Measurements from ENCODE around the gene SRD5A2. TPM values are rescaled to one million over a fixed set of nuclear protein-coding genes. Genes with fewer than 3 reads are reported as not detected.

The SRD5A2 gene
- total and polyA plus RNA-seq, 4 donors = 0.35 to 5.3 (median 2.3) TPM

DNA sequence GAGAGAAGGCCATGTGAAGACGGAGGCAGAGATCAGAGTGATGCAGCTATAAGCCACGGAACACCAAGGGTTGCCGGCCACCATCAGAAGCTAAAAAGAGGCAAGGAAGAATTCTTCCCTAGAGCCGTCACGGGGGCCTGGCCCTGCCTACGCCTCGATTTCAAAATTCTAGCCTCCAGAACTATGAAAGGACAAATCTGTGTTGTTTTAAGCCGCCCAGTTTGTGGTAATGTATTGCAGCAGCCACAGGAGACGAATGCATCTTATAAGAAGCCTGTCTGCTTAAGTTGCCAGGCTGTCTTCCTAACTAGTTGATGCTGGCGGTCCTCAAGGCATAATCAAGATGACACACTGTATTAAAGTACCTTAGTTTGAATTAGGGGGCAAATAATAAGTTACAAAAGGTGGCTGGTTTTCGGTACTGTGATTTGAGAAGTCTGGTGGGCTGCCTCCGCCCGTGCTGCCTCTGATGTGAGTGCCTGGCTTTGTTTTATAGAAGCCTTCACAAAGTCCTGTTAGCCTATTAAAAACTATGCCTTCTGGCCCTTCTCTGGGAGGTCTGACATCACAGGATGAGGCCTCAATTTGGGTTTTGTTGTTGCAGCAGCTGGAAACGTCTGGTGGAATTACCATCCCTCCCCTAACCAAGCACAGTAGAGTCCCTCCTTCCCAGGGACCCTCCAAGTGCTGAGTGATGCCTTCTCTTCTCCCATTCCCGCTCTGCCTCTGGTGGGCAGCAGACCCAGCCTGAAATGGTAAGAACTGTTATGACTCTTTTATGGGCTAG lies 53.6 kb downstream of the SRD5A2 start:
- H3K9me3 ChIP-seq (ENCODE audit: control insufficient read depth in 4 of 4, insufficient read depth in 3 of 4, low read length in 3 of 4) = no peaks in the 10 kb centered on the region
- TF ChIP-seq, protein P1, sequence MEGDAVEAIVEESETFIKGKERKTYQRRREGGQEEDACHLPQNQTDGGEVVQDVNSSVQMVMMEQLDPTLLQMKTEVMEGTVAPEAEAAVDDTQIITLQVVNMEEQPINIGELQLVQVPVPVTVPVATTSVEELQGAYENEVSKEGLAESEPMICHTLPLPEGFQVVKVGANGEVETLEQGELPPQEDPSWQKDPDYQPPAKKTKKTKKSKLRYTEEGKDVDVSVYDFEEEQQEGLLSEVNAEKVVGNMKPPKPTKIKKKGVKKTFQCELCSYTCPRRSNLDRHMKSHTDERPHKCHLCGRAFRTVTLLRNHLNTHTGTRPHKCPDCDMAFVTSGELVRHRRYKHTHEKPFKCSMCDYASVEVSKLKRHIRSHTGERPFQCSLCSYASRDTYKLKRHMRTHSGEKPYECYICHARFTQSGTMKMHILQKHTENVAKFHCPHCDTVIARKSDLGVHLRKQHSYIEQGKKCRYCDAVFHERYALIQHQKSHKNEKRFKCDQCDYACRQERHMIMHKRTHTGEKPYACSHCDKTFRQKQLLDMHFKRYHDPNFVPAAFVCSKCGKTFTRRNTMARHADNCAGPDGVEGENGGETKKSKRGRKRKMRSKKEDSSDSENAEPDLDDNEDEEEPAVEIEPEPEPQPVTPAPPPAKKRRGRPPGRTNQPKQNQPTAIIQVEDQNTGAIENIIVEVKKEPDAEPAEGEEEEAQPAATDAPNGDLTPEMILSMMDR (IDR thresholded peaks at IDR 0.05; ENCODE audit: control extremely low read depth, extremely low read depth) = no peak
- WGBS, 2 donors = 78 to 85% methylated on average over 15 of the region's 15 CpGs
- H3K4me3 ChIP-seq = no peak overlapping the region
- H3K9ac ChIP-seq (ENCODE audit: insufficient read depth in 1 of 2, low read length in 2 of 2) = no peak overlapping the region
- H3K27ac ChIP-seq (ENCODE audit: low read depth in 1 of 2, low read length in 1 of 2) = no peak overlapping the region
- peak; percentile 11 to 18 (median 18) for DNase-seq
- ATAC-seq (ENCODE audit: insufficient read depth, low FRiP score) = no peak
- H3K4me1 ChIP-seq (ENCODE audit: control insufficient read depth in 5 of 5, insufficient read depth in 5 of 5, low read length in 5 of 5) = no peaks in the 10 kb centered on the region
- no peaks in the 10 kb centered on the region for H3K36me3 ChIP-seq (ENCODE audit: control insufficient read depth in 4 of 4, insufficient read depth in 4 of 4, low read length in 4 of 4)
- peaks cover 0 to 3% (median 0%) of the 10 kb centered on the region in 3 donors for H3K27me3 ChIP-seq (ENCODE audit: control insufficient read depth in 3 of 3, insufficient read depth in 3 of 3, low read length in 2 of 3)

GRCh38 chr2:31525876-31526275 lies 54.9 kb downstream of the SRD5A2 start:
- Histone ChIP-seq H3K36me3 (ENCODE audit: control insufficient read depth in 4 of 4, insufficient read depth in 4 of 4, low read length in 4 of 4) (no peaks in the 10 kb centered on the region), H3K9me3 (ENCODE audit: control insufficient read depth in 4 of 4, insufficient read depth in 3 of 4, low read length in 3 of 4) (no peaks in the 10 kb centered on the region), H3K27ac (ENCODE audit: low read depth in 1 of 2, low read length in 1 of 2) (no peak overlapping the region), H3K4me3 (no peak overlapping the region), H3K27me3 (ENCODE audit: control insufficient read depth in 3 of 3, insufficient read depth in 3 of 3, low read length in 2 of 3) (no peaks in the 10 kb centered on the region), H3K4me1 (ENCODE audit: control insufficient read depth in 5 of 5, insufficient read depth in 5 of 5, low read length in 5 of 5) (no peaks in the 10 kb centered on the region), H3K9ac (ENCODE audit: insufficient read depth in 1 of 2, low read length in 2 of 2) (no peak overlapping the region)
- TF ChIP-seq, protein P1 (IDR thresholded peaks at IDR 0.05; ENCODE audit: control extremely low read depth, extremely low read depth) = no peak
- WGBS, 2 donors = 66 to 83% methylated on average over 5 of the region's 5 CpGs
- ATAC-seq (ENCODE audit: insufficient read depth, low FRiP score) (no peak), DNase-seq (peak in 2 of 3 donors; percentile 4 to 6)

DNA sequence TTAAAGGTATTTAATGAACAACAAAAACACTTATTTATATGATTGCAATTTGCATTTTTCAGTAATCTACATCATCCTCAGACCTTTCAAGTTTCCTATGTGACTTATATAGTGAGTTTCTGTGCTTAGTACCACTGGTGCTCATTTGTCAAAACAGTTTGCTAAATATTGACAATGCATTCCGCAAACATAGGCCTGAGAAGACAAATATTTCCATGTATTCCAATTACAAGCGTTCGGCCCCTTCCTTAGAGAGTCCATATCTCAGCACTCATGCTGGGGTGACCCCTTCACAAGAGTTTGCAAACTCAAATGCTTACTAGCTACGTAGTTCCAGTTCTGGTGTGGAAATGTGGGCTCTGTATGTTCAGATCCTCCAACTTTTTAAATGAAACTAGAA lies 56.1 kb downstream of the SRD5A2 start:
- Histone ChIP-seq H3K9ac (ENCODE audit: insufficient read depth in 1 of 2, low read length in 2 of 2) (no peak overlapping the region), H3K4me1 (ENCODE audit: control insufficient read depth in 5 of 5, insufficient read depth in 5 of 5, low read length in 5 of 5) (no peaks in the 10 kb centered on the region), H3K27ac (ENCODE audit: low read depth in 1 of 2, low read length in 1 of 2) (no peak overlapping the region), H3K4me3 (no peak overlapping the region), H3K27me3 (ENCODE audit: control insufficient read depth in 3 of 3, insufficient read depth in 3 of 3, low read length in 2 of 3) (no peaks in the 10 kb centered on the region), H3K9me3 (ENCODE audit: control insufficient read depth in 4 of 4, insufficient read depth in 3 of 4, low read length in 3 of 4) (no peaks in the 10 kb centered on the region), H3K36me3 (ENCODE audit: control insufficient read depth in 4 of 4, insufficient read depth in 4 of 4, low read length in 4 of 4) (no peaks in the 10 kb centered on the region)
- 80 to 90% methylated on average over 4 of the region's 4 CpGs for WGBS, 2 donors
- TF ChIP-seq, protein P1 (IDR thresholded peaks at IDR 0.05; ENCODE audit: control extremely low read depth, extremely low read depth) = no peak
- DNase-seq (no peak), ATAC-seq (ENCODE audit: insufficient read depth, low FRiP score) (no peak)

Measured in lung (tissue), 12 donors.